HL-60 (cell line): ENCODE results near the gene SLC16A4.
"Not testable (repeated sequence)": the region's sequence is repeated elsewhere in the genome, so short reads cannot be mapped to it uniquely, and the experiment has no call there.

ENCODE experiments used
- DNase-seq, 2 experiments: peaks; one replicate each; pipeline ENCODE4 v3.0.0-alpha.2; 2010 to 2020; ENCODE audit warnings: low read depth in 1 of 2, low spot score in 1 of 2
- H3K27ac ChIP-seq: fragments of 250-450 bp; sonication (Bioruptor Pico); replicated peaks from 2 replicates; pipeline ENCODE4 v1.5.1; 2020; ENCODE audit warnings: mild to moderate bottlenecking, moderate library complexity
- H3K27me3 ChIP-seq: fragments of 250-450 bp; sonication (Bioruptor Pico); 2 replicates; pipeline ENCODE4 v1.5.1; 2021; ENCODE audit warnings: mild to moderate bottlenecking, moderate library complexity; ENCODE audit not compliant: insufficient read depth, poor library complexity, severe bottlenecking
- H3K4me3 ChIP-seq: replicated peaks from 2 replicates; pipeline ENCODE4 v1.5.1; 2011; ENCODE audit warnings: mild to moderate bottlenecking, control low read depth, low read length; ENCODE audit not compliant: insufficient read depth
- CTCF ChIP-seq: IDR thresholded peaks from one replicate; pipeline ENCODE4 v1.5.1; 2011; ENCODE audit warnings: low read length, control low read depth, inconsistent platforms; ENCODE audit not compliant: insufficient read depth
- GABPA ChIP-seq: IDR thresholded peaks from 2 replicates; pipeline ENCODE4 v1.6.1; 2012; ENCODE audit warnings: low read depth
- POLR2AphosphoS5 ChIP-seq: IDR thresholded peaks from 2 replicates; pipeline ENCODE4 v1.6.1; 2012; ENCODE audit warnings: low read depth
- REST ChIP-seq: IDR thresholded peaks from 2 replicates; pipeline ENCODE4 v1.6.1; 2012; ENCODE audit warnings: low read depth; ENCODE audit not compliant: insufficient replicate concordance
- SPI1 ChIP-seq: IDR thresholded peaks from 2 replicates; pipeline ENCODE4 v1.6.1; 2012; ENCODE audit warnings: low read depth, mild to moderate bottlenecking, borderline replicate concordance
- long read RNA-seq: library from polyadenylated mRNA; unstranded; transcript quantifications from one replicate; pipeline ENCODE4 v2.0.0, GENCODE V29; 2020

Gene SLC16A4
- long read RNA-seq, partial matches to known transcripts = 0 of 8 reads
- long read RNA-seq, other reads (novel, unspliced or antisense) = 8 of 8 reads

GRCh38 chr1:110390692-110391245 is at the start of gene SLC16A4:
Gene SLC16A4, minus strand, starts transcription at chr1:110391026. Its CDS starts 1,703 bp downstream, at chr1:110389323.
- Histone ChIP-seq H3K4me3 (no peak within 1 kb of the TSS), H3K27me3 (no peaks in the 10 kb centered on the region), H3K27ac (no peak within 1 kb of the TSS)
- TF ChIP-seq CTCF (no peak), REST (no peak), POLR2AphosphoS5 (no peak), SPI1 (no peak), GABPA (no peak)
- no peak for DNase-seq

- H3K4me3 ChIP-seq, H3K27me3 ChIP-seq, DNase-seq, H3K27ac ChIP-seq: not testable (repeated sequence)
Observed at GRCh38 chr1:110439873-110440272, 49.0 kb upstream of the SLC16A4 start.

GRCh38 chr1:110438893-110439292 is 48.1 kb upstream of the SLC16A4 start:
- no peak for TF ChIP-seq POLR2AphosphoS5
- H3K27ac ChIP-seq = no peak overlapping the region
- H3K27me3 ChIP-seq = no peaks in the 10 kb centered on the region
- DNase-seq = no peak
- no peak overlapping the region for H3K4me3 ChIP-seq

GRCh38 chr1:110437645-110438299 is 46.9 kb upstream of the SLC16A4 start:
- not testable (repeated sequence) for DNase-seq, H3K27ac ChIP-seq, H3K4me3 ChIP-seq, H3K27me3 ChIP-seq

- H3K4me3 ChIP-seq = no peak overlapping the region
- TF ChIP-seq CTCF (no peak), POLR2AphosphoS5 (no peak), GABPA (no peak), REST (no peak), SPI1 (no peak)
- H3K27me3 ChIP-seq = no peaks in the 10 kb centered on the region
- no peak overlapping the region for H3K27ac ChIP-seq
- no peak for DNase-seq
Observed at GRCh38 chr1:110436635-110437034, 45.8 kb upstream of the SLC16A4 start.
